Stimulated activated CD8-positive, alpha-beta memory T cell treated with anti-CD3 and anti-CD28 coated beads, Interleukin-7, amount 100 ng/mL, for 24 hours (primary cell): ENCODE measurements around the gene STPG4.

Experiments used
- DNase-seq: peaks from one replicate; pipeline ENCODE4 v3.0.0-alpha.2; 2020; ENCODE audit warnings: low read depth

The STPG4 gene

DNA sequence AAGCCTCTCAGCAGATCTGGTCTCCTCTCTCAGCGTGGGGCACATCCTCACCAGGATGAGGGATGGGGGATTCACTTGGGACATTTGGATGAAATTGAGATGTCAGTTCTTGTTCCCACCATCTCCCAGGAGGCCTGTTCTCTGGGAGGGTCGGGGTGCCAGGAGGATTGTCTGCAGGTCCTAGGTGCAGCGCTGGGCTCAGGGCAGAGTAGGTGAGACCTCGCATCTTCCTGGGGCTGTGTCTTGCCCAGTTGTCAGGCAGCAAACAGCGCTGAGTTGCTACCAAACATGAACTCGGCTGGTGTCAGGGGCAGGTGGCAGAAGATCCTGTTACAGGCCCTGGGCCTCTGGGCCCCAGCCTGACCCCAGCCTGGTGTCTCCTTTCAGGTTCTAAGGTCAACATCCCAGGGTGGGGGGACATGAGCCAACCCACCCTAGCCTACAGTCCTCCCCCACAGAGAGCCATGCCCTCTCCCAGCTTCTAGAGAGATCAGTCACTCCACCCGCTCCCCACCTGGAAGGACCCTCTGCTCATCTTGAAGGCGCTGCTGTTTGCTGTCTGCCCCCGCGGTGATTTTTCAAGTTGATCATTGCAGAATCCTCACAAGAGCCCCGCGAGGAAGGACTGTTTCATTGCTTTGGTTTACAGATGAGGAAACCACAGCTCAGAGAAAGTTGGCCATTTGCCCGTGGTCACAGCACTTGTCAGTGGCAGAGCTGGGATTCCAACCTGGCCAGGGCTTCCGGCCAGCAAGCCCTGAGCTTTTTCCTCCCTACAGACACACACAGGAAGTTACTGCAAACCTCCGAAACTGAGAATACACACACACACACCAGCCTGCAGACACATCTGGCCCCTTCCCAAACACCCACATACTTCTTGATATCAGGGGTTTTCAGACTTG is 83.9 kb downstream of the STPG4 start:
- DNase-seq = no peak

DNA sequence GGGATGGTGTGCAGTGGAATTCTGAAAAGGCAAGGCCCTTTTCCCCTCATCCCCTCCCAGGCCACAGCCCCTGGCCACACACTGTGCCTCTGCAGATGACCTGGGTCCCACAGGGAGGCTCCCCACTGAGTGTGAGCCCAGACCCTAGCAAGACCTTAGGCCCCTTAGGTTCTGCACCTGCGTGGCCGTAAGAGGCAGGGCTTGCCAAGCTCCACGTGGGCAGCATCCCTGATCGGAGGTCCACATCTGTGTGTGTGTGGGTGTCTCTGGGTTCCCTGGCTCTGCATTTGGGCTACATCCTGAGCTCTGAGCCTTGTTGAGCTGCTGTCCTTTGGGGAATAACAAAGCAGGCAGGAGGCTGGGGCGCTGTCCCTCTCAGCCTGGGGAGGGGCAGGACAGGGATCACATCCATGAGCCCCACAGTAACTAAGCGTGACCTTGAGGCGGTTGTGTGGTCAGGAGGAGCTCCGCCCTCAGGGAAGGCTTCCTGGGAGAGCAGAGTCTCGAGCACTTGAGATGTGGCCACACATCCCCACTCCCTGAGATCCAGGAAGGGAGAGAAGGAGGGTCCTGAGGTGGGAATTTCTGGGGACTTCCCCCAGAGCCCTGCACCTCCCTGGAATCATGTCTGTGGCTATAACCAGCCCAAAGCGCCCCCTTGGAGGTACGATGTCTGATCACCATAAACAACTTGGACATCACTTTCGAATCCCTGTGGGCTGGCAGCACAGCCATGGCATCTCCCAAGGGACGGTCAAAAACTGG is 84.8 kb downstream of the STPG4 start:
- DNase-seq = no peak

DNA sequence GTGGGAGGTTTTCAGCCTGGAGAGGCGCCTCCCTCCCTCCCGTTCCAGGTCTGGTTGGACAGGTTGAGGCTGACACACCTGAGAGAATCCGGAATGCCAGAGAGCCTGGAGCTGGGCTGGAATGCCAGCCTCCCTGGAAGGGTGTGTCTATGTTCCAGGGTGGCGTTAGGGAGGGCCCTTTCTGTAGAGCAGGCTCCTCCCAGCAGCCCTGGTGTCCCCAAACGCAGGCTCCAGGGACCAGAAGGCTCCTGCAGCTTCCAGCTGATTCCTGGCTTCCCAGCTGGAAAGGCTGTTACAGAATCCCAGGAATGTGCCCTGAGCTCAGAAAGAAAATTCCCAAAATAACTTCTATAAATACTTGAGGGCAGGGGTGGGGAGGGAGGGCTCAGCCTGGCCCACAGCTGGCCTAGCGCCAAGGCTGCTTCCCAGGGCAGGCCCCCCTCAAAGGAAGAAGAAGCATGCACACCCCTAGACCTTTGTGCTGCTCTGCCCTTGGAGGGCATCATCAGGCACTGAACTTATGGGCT is 85.4 kb downstream of the STPG4 start:
- DNase-seq = no peak

DNA sequence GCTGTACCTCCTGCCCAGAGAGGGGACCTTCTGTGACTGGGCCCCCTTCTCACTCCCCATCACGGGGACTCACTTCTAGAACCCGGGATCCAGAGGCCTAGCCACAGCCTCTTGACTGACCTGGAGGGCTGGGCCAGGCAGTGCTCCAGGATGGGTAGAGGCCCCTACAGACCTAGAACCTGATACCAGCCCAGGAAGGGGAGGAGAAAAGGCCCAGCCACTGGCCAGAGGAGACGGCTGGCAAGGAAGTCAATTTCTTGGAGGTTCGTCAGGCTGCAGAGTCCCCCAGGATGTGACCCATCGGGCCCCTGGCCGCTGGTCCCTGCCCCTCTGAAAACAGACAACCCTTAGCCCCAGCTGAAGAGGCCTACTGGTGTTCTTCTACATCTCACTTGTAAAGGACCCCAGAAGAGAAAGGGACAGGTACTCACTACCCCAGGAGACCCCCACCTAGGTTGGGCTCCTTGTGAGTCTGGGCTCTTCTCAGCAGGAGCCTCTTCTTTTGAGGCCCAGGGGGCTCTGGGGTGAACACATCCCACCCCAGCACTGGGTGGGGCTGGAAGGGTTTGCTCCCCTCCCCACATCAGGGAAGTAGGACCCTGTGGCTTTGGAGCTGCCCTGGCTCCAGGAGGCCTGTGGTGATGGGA is 86.0 kb downstream of the STPG4 start:
- DNase-seq = no peak

DNA sequence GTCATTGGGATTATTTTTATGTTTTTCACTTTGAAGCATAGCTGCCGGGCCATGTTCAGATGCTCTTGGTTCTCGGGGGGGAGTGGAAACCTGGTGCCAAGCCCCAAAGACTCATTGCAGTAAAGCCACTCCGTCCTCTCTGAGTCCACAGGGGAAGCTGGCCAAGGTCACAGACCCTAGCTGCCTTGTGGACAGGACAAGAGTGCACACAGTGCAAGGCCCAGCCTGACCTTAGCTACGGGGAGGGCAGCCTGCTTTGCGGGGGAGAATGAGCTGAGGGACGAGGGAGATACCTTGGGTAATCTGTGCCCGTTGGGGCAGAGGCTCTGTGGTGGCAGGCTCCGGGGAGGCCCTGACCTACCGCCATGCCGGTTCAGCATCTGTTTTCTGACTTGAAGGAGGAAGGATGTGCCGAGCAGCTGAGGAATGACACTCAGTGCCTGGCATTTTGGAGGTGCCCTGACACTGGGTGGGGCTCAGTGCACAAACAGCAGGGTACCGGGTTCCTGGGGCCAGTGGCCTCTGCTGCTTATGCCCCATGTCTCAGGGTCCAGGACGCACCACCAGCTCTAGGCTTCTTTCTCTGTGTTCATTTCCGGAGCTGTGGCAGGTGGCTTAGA is 87.2 kb downstream of the STPG4 start:
- no peak for DNase-seq

DNA sequence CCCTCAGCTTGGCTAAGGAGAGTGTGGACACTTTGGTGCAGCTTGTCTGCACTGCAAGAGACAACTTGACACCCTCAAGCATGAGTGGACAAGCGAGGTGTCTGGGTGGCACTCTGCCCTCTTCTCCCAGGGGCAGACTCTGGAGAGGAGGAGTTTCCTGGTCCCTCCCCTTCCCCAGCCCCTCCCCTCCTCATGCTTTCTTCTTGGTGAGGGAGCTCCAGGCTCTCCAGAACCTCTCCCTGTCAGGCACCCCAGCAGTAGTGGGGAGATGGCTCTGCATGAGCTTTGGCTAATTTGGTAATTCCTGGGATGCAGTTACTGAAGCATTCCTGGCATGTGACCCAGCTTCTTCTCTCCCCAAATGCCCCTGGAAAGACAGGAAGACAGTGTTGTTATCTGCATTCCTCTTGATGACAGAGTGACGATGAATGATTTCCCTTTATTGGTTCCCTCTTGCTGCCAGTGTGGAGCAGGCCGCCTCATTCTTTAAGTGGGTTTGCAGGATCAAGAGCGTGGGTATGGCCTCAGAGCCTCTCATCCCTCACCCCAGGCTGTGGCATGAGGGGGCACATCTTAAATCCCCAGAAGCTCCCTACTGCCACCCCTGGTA is 89.2 kb downstream of the STPG4 start:
- no peak for DNase-seq

DNA sequence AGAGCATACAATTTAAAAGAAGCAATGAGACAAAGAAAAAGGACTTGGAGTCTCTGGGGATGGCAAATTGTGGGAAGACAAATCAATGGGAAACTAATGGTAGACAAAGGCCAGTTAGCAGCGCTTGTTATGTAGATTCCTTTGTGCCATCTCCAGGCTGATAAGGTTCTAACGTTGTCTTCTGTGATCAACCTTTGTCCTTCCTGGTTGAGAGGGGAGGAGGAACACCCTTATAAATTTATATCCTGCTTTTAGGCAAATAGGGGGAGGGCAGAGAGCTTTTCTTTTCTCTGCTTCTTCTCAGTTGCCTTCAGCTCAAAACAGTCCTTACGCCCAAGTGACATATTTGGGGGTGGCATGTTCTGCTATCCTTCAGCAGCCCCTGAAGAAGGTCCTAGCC is 89.8 kb downstream of the STPG4 start:
- no peak for DNase-seq

DNA sequence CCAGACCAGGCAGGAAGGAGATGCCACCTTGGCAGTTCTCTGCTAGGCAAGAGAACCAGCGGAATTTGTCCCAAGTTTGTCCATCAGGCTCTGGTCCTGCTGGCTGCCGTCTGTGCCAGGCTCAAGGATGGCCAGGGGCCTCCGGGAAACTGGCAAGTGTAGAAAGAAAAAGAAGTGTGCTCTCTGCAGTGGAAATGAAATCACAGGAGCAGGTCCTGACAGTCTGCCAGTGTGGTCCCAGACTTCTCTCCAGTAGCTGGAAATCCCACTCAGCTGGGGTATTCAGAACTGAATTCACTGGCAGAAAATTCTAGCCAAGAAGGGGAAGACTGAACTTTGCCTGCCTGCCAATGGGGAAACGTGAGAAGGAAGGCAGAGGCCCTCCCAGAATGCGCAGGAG is 91.0 kb downstream of the STPG4 start:
- DNase-seq = no peak

DNA sequence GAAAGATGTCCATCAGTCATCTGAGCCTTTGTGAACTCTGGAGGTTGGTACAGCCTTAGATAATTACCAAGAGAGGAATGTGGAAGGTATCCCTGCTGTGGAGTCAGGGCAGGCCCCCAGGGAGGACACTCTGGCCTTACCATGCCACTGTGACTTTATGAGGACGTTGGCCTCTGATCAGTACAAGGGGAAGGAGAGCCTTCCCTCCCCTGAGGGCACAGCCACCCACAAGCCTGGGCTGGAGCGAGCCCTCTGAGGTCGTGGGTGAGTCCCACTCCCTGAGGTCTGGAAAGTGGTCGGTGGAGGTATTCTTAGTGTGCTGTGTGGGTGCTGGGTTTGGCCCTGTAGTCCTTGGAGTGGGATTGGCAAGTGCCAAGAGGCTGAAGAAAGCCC is 91.6 kb downstream of the STPG4 start:
- DNase-seq = no peak

DNA sequence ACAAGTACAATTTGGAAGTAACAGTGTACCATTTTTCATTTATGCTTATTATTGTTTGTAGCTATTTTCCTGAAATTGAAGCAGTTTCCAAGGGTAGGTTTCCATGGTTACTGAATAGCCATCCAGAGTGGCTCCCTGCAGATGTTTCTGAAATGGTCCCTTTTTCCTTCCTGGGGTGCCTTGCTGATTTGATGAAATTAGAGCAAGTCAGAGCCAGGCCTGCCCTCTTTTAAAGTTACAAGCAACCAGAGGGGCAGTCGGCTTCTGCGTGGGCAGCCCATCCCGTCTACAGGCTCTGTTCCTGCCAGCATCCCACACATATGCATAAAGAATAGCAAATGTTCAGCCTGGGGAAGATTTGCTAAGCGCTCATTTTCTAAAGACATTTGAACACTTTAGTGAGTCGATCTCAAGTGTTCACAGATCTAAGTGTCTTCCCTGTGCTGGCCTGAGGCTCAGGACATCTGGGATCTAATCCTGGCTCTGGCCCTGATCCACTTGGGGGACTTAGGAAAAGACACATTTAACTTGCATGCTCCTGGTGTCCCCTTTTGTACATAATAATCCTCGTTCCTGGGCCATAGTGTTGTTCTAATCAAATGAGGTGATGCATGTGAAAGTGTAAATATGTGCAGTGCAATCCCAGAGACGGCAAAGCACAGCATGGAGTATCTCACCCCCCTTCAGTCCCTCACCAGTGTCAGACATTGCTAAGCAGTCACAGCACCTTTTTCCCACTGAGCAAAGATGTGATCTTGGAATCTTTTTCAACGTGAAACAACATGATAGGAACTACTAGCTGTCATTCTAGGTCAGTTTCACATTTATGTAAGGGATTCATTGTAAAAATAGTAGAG is 92.2 kb downstream of the STPG4 start:
- DNase-seq = no peak

DNA sequence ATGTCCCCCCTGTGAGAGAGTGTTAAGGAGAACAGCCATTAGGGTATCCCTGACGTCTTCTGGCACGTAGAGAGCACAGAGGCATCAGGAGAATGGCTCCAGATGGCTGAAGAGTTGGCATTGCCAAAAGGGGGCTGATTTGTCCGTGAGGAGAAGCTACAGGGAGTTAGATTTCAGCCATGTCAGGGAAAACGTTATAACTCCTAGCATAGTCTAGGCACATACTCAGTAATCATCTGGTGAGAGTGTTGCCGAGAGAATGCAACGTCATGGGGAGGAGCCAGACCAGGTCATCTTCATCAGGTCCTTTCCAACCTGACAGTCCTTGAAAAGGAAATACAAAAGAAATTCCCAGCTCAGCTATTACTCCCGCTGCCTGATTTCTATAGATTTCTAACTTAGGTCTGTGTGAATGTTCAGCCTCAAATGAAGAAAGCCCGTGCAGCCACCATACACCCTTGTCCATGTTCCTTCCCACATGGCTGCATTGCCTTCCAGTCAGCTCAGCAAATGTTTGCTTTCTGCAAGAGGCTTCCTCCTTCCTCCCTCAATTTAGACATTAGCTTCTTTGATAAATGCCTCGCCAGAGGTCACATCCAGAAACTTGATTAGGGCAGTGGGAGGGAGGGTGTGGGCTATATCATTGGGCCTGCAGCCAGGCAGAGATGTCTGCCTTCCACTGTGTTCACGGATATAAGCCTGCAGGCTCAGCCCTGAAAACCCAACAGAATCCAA is 93.0 kb downstream of the STPG4 start:
- DNase-seq = no peak

DNA sequence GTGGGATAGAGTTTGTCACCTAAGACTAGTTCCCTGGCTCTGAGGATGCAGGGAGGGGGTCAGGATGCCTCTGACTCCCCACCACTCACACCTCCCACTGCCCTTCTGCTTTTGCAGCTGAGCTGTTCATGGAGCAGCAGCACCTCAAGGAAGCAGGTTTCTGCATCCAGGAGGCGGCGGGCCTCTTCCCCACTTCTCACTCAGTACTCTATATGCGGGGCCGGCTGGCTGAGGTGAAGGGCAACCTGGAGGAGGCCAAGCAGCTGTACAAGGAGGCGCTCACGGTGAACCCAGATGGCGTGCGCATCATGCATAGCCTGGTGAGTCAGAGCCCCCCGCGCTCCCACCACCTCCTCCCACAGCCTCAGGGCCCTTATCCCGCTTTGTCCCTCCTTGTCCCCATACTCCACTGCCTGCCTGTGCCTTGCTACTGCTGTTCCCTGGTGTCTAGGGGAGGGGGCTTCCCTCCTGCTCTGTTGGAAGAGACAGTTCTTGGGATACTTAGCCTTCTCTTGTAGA is 94.4 kb downstream of the STPG4 start:
- DNase-seq = no peak

DNA sequence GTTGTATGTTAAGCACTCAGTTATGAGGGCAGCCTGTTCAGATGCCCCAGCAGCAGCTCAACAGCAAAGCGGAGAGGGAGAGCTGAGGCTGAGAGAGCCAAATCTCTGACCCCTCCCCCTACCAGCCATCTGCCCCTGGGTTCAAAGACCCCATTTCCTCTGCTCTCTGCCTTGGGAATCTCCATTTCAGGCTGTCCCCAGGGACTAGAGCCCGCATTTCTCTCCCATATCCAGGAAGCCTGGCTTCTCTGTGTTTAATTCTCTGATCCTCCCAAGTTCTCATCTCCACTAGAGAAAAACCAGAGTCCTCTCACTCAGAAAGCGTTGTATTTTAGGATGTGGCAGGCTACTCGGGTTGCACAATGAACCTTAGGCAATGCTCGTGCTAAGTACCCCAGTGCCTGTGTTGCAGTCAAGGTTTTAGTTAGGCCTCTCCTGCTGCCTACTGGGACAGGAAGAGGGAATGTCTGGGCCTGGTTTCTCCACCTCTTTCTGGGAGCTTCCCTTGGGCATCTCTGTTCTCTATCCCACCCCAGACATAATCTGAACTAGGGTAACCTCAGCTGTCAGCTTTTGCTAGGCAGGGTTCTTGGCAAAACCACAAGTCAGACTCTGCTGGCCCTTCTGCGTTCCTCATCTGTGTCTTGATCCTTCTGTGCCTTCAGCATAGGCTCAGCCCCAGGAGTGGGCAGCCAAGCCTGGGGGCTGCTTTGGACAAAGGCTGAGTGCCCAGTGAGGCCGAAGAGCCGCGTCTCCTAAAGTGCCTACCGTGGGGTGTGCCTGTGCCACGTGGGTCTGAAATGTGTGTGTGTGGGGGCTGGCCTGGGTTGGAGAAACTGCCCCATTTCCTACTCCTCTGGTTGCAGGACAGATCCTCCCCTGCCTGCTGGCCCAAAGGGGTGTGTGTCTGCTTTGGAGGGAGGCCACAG is 96.8 kb downstream of the STPG4 start:
- DNase-seq = no peak

DNA sequence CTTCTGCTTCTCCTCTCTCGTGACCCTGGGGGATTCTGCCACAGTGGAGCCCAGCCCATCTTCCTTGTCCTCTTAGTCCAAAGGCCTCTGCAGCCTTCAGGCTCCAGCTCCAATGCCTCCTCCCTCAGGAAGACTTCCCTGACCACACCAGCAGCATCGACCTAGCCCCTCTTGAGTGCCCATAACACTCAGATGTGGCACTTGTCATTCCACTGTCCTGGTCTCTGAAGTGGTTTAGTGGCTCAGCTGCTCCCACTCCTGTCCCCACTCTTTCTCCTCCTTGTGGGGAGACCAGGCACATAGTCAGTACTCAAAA is 97.5 kb downstream of the STPG4 start:
- no peak for DNase-seq

DNA sequence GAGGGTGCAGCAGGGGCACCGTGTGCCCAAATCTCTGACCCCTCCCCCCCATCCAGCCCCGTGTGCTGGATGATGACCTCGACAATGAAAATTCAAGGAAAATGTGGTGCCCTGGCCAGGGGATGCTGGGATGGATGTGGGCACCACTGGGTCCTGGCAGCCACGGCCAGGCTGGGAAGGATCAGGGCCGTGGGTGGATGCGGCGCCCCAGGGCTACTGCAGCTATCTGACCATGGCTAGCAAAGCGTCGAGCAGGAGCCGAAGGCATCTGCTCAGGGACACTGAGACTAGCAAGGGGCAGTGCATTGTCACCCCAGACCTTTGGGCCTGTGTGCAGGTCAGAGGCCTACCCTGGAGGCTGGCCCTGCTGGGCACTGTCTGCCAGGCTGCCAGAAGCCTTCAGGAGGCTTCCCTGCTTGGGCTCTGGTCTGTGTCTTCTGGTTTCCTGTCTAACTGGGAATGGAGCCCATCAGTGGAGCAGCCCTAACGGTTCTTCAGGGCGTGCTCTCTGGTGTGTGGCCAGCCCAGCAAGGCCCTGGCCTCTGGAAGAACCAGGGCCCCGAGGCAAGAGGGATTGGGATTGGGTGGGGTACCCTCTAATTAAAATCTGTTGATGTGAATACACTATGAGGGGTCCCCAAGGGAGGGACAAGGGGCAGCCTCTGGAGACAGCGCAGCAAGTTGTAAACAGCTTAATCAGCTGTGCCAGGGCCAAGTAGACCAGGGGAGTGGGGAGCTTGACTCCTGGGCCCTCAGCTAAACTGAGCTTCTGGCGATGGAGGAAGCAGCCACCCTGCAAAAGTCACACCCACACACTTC is 98.0 kb downstream of the STPG4 start:
- DNase-seq = no peak

DNA sequence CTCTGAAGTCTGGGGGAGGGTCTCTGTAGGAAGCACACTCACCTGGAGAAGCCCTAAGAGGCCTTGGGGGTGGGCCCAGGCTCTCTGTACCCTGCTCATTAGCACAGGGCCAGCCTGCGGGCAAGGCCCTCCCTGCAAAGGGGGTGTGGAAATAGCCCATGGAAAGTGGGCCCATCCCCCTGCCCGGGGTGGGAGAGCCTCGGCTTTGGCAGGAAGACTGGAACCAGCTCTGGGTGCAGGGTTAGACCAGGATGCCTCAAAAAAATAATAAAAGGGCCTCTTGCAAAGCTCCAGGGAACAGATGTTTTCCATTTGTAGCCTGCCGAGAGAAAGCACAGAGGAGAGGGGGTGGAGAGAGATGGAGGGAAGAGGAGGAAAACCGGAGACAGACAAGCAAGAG is 98.7 kb downstream of the STPG4 start:
- no peak for DNase-seq

DNA sequence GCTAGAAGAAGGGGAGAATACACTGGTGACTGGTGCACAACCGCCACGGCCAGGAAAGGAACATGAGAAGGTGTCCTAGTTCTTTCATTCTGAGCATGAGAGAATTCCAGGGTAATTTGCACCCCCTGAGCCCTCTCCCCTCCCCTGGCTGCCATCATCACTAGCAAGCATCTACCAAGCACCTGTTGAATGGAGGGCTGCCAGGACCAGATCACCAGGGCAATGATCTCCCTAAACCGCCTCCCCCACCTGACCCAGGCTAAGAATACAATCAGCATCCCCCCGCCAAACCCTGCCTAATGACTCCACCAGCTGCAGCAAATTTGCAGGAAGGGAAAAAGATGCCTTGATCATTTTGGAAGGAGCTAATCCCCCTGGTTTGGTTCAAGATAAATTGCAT is 100.2 kb downstream of the STPG4 start:
- no peak for DNase-seq

DNA sequence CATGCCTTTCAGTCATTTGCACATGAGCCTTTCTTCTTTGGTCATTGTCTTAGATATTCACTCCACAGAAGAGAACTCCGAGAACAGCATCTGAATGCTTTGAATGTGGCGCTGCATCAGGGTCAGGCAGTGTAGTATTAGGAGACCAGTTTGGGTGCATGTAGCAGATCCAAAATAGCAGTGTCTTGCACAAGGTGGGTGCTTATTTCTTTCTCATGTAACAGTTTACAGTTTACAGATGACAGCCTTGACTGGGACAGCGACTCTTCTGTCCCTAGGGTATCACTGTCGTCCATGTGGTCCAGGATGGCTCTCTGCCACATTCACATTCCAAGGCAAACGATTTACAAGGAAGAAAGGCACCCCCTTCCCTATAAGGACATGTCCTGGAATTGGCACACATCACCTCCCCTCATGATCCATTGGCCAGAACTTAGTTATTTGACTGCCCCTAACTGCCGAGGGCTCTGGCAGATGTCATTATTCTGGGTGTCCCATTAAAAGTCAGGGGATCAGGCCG is 101.0 kb downstream of the STPG4 start:
- no peak for DNase-seq
